Lower leg skin (tissue), 3 donors: ENCODE results near the gene BMP6.

ENCODE experiments used
- POLR2A ChIP-seq, 2 donors: fragments of 450-650 bp; IDR thresholded peaks; one replicate each; pipeline ENCODE4 v1.6.1; 2016 to 2017; ENCODE audit warnings: antibody characterized with exemption in 2 of 2, mild to moderate bottlenecking in 1 of 2, moderate library complexity in 1 of 2
- TF ChIP-seq, protein P1 (sequence below), 3 donors: fragments of 450-650 bp; IDR thresholded peaks; one replicate each; pipeline ENCODE4 v1.5.1; 2016; ENCODE audit warnings: antibody characterized with exemption in 3 of 3, mild to moderate bottlenecking in 3 of 3, moderate library complexity in 2 of 3

- TF ChIP-seq, protein P1, sequence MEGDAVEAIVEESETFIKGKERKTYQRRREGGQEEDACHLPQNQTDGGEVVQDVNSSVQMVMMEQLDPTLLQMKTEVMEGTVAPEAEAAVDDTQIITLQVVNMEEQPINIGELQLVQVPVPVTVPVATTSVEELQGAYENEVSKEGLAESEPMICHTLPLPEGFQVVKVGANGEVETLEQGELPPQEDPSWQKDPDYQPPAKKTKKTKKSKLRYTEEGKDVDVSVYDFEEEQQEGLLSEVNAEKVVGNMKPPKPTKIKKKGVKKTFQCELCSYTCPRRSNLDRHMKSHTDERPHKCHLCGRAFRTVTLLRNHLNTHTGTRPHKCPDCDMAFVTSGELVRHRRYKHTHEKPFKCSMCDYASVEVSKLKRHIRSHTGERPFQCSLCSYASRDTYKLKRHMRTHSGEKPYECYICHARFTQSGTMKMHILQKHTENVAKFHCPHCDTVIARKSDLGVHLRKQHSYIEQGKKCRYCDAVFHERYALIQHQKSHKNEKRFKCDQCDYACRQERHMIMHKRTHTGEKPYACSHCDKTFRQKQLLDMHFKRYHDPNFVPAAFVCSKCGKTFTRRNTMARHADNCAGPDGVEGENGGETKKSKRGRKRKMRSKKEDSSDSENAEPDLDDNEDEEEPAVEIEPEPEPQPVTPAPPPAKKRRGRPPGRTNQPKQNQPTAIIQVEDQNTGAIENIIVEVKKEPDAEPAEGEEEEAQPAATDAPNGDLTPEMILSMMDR (IDR thresholded peaks at IDR 0.05) = no peak
- TF ChIP-seq POLR2A (IDR thresholded peaks at IDR 0.05) = no peak
Observed at GRCh38 chr6:7815716-7816115, 89.8 kb downstream of the BMP6 start.
